C4-2B (cell line): ENCODE data around the gene NRAP.

Experiments used
- ZFX ChIP-seq: fragments of 450-650 bp; IDR thresholded peaks from 2 replicates; pipeline ENCODE4 v1.6.1; 2017
- TF ChIP-seq, protein P1 (sequence below): fragments of 450-650 bp; conservative IDR thresholded peaks from 2 replicates; pipeline ENCODE4 v1.5.1; 2017; ENCODE audit warnings: mild to moderate bottlenecking

GRCh38 chr10:113610631-113611601 lies 52.9 kb downstream of the NRAP start:
- TF ChIP-seq, protein P1, sequence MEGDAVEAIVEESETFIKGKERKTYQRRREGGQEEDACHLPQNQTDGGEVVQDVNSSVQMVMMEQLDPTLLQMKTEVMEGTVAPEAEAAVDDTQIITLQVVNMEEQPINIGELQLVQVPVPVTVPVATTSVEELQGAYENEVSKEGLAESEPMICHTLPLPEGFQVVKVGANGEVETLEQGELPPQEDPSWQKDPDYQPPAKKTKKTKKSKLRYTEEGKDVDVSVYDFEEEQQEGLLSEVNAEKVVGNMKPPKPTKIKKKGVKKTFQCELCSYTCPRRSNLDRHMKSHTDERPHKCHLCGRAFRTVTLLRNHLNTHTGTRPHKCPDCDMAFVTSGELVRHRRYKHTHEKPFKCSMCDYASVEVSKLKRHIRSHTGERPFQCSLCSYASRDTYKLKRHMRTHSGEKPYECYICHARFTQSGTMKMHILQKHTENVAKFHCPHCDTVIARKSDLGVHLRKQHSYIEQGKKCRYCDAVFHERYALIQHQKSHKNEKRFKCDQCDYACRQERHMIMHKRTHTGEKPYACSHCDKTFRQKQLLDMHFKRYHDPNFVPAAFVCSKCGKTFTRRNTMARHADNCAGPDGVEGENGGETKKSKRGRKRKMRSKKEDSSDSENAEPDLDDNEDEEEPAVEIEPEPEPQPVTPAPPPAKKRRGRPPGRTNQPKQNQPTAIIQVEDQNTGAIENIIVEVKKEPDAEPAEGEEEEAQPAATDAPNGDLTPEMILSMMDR: no peak
- no peak for TF ChIP-seq ZFX
